Colonic mucosa (tissue), 4 donors: Measurements from ENCODE around the gene STAT6. TPM values are rescaled to one million over a fixed set of nuclear protein-coding genes. Genes with fewer than 3 reads are reported as not detected.
"Not testable (repeated sequence)": the region's sequence is repeated elsewhere in the genome, so short reads cannot be mapped to it uniquely, and the experiment has no call there.

Source experiments
- DNase-seq: peaks from one replicate; pipeline ENCODE4 v3.0.0-alpha.2; 2020
- H3K27ac ChIP-seq: fragments of 200-600 bp; one replicate; pipeline ENCODE4 v1.8.0; 2021
- H3K27me3 ChIP-seq: fragments of 200-600 bp; one replicate; pipeline ENCODE4 v1.8.0; 2021
- H3K36me3 ChIP-seq: fragments of 200-600 bp; one replicate; pipeline ENCODE4 v1.8.0; 2021
- H3K4me1 ChIP-seq: fragments of 200-600 bp; one replicate; pipeline ENCODE4 v1.8.0; 2021; ENCODE audit warnings: mild to moderate bottlenecking
- H3K4me3 ChIP-seq: fragments of 200-600 bp; one replicate; pipeline ENCODE4 v1.8.0; 2021
- H3K9ac ChIP-seq, 2 donors: one replicate each; pipeline ENCODE4 v1.7.0; 2013; ENCODE audit warnings: control low read depth in 2 of 2, low read depth in 2 of 2, low read length in 2 of 2
- H3K9me3 ChIP-seq: fragments of 200-600 bp; one replicate; pipeline ENCODE4 v1.8.0; 2021
- CTCF ChIP-seq: fragments of 200-600 bp; IDR thresholded peaks from one replicate; pipeline ENCODE4 v1.8.0; 2022; ENCODE audit warnings: antibody characterized with exemption, mild to moderate bottlenecking
- intact Hi-C: fragments of 100-400 bp; cut with DNase I; formaldehyde crosslinking; loops from one replicate; pipeline ENCODE4 v1.14.1; 2022
- total RNA-seq, 2 donors: library from RNA; stranded (reverse); fragmentation: NEBNext Ultra II Directional in 1 of 2; extraction: Animal tissue kit (Norgen Biotek cat#: 25700) in 1 of 2; gene quantifications; one replicate each; pipeline ENCODE4 v1.2.1, GENCODE V29; 2021
- donor health status: healthy.
- donor health status: DM: no; HTN: no; CAD: no.
- donor health status: DM: no; HTN: no; CAD: no.

Gene STAT6
- total RNA-seq, 2 donors from 2014 or later = 161 to 181 TPM

DNA sequence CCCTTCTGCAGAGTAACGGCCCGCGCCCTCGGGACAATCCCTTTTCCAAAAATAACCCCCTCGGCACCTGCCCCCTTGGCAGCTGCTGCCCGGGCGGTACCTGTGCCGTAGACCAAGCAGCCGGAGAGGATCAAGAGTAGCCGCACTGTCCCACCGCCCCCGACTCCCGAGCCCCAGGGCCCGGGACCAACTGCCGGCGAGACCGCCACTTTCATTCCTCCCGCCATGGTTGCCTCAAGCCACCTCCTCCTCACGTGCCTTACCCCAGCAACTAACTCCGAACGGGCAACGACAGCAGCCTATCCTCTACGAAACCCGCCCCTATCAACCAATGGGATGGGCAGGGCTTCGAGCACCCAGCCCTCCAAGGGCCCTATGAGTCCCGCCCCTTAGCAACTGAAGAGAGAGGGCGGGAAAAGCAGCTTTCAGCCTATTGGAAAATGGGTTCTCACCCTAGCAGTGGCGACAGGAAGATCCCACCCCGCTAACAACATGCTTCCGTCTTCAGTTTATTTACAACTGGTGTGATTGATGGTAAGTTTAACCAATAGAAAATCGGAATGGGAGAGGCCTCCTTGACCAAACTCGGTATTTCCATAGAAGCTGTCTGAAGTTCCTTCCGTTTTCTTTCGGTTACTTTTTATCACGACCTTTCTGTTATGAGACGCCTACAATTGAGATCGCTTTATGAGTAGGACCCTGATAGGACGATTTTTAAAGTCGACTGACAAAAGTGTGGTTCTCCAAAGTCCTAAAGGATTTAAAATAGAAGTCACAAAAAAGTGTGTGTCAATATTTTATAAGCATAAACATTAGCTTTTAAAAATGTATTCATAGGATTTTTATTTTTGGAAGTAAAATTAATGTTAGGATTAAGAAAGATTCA, 32.4 kb downstream of the STAT6 start, which contains the start of gene NEMP1:
TSS of gene NEMP1 (minus strand) at position 273 of the 886 bp plus-strand sequence. CDS start at position 227, 46 bp downstream.
- no peaks in the 10 kb centered on the region for H3K27me3 ChIP-seq
- H3K4me1 ChIP-seq = no peaks in the 10 kb centered on the region
- intact Hi-C loops = no loop called here
- no peaks in the 10 kb centered on the region for H3K9me3 ChIP-seq
- H3K27ac ChIP-seq = peak within 1 kb of the TSS; percentile 87
- peak; percentile 98 for DNase-seq
- H3K4me3 ChIP-seq = peak within 1 kb of the TSS; percentile 89
- no peak for TF ChIP-seq CTCF
- H3K9ac ChIP-seq = peak within 1 kb of the TSS; percentile 58 to 73
- H3K36me3 ChIP-seq = no peaks in the 10 kb centered on the region

DNA sequence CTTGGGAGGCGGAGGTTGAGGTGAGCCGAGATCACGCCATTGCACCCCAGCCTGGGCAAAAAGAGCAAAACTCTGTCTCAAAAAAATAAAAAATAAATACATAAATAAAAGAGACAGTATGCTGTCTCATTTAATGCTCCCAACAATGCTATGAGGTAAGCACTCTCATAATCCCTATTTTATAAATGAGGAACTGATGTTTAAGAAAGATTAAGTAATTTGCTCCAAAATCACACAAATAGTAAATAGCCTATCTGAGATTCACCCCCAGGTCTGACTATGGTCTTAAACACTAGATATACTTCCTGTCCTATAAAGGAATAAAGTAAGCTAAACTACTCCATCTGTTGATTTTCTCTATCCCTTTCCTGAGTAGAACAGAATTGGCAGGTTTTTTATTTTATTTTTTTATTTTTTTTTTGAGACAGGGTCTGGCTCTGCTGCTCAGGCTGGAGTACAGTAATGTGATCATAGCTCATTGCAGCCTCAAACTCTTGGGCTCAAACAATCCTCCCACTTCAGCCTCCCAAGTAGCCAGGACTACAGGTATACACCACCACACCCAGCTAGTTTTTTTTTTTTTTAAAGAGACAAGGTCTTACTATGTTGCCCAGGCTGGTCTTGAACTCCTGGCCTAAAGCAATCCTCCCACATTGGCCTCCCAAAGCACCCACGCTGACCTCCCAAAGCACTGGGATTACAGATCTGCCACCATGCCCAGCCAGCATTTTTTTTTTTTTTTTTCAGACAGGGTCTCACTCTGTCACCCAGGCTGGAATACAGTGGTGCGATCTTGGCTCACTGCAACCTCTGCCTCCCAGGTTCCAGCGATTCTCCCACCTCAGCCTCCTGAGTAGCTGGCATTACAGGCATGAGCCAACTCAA, 37.4 kb downstream of the STAT6 start:
- H3K27me3 ChIP-seq, DNase-seq, H3K4me3 ChIP-seq, H3K9ac ChIP-seq, H3K4me1 ChIP-seq, H3K36me3 ChIP-seq, H3K9me3 ChIP-seq, intact Hi-C loops, H3K27ac ChIP-seq: not testable (repeated sequence)

GRCh38 chr12:57072661-57073060, 38.5 kb downstream of the STAT6 start:
- Histone ChIP-seq H3K9me3 (no peaks in the 10 kb centered on the region), H3K9ac (no peak overlapping the region), H3K27ac (no peak overlapping the region), H3K27me3 (no peaks in the 10 kb centered on the region), H3K4me1 (no peaks in the 10 kb centered on the region), H3K4me3 (no peak overlapping the region), H3K36me3 (no peaks in the 10 kb centered on the region)
- TF ChIP-seq CTCF = no peak
- DNase-seq = no peak
- intact Hi-C loops = no loop called here

GRCh38 chr12:57069523-57069922, 41.6 kb downstream of the STAT6 start:
- Histone ChIP-seq H3K9me3 (no peaks in the 10 kb centered on the region), H3K27me3 (no peaks in the 10 kb centered on the region), H3K4me3 (no peak overlapping the region), H3K27ac (no peak overlapping the region), H3K36me3 (no peaks in the 10 kb centered on the region), H3K9ac (peak overlapping the region in 1 of 2 donors; percentile 30), H3K4me1 (no peaks in the 10 kb centered on the region)
- peak; percentile 73 for DNase-seq
- TF ChIP-seq CTCF = peak; percentile 84
- intact Hi-C loops = loop anchor here (2.0 kb wide), 1 partner anchor 43 kb away; no protein-coding TSS in a partner anchor

DNA sequence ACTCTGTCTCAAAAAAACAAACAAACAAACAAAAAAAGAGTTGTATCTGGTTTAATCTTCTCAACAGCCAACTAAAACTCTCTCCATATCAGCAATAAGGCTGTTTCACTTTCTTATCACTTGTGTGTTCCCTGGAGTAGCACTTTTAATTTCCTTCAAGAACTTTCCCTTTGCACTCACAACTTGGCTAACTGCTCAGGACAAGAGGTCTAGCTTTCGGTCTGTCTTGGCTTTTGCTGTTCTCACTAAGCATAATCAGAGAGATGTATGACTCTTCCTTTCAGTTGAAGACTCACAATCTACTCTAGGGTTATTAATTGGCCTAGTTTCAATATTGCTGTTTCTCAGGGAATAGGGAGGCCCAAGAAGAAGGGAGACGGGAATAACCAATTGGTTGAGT, 44.9 kb downstream of the STAT6 start:
- no peaks in the 10 kb centered on the region for H3K27me3 ChIP-seq
- H3K27ac ChIP-seq = no peak overlapping the region
- H3K9me3 ChIP-seq = no peaks in the 10 kb centered on the region

More for the DNA sequence above, 44.9 kb downstream of the STAT6 start:
- no peaks in the 10 kb centered on the region for H3K36me3 ChIP-seq
- intact Hi-C loops = no loop called here
- DNase-seq = no peak
- no peak for TF ChIP-seq CTCF
- H3K4me1 ChIP-seq = no peaks in the 10 kb centered on the region
- no peak overlapping the region for H3K4me3 ChIP-seq
- H3K9ac ChIP-seq = no peak overlapping the region
